HepG2 (cell line): ENCODE results near the gene ALDH3A1. TPM values are rescaled to one million over a fixed set of nuclear protein-coding genes. Genes with fewer than 3 reads are reported as not detected.
A peak's percentile ranks its signal among the peaks of the same experiment; 100 is the strongest.

Source experiments
- ATAC-seq: fragments of 200-7000 bp; cut with Tn5 transposase; 3 replicates; pipeline ENCODE4 v1.9.1; 2020; ENCODE audit warnings: mild to moderate bottlenecking, moderate library complexity
- BruUV-seq: library from RNA; stranded (reverse); fragments of 400-500 nt; replicated peaks from 2 replicates; lab custom pipeline; 2021; lab: Mats Ljungman, UMichigan
- CTCF ChIA-PET: fragments of 300-600 bp; formaldehyde crosslinking; extraction: SDS; loops from one replicate; lab custom pipeline; 2021; ENCODE audit warnings: low total read pairs, inconsistent platforms, low intra/inter-chr PET ratio; lab: Yijun Ruan, JAX
- POLR2A ChIA-PET: fragments of 350-600 bp; sonication (Branson Sonifier 250); formaldehyde crosslinking; loops from one replicate; lab custom pipeline; 2020; ENCODE audit warnings: antibody characterized with exemption, inconsistent platforms; lab: Yijun Ruan, JAX
- DNase-seq: peaks from one replicate; pipeline ENCODE4 v3.0.0-alpha.2; 2015; ENCODE audit warnings: low spot score
- FAIRE-seq: peaks from 3 replicates; lab custom pipeline; 2011; peaks lifted over from hg19 to GRCh38; lab: Jason Lieb, UNC
- H2AFZ ChIP-seq: one replicate; pipeline ENCODE4 v1.6.1; 2011; ENCODE audit warnings: low read length, inconsistent platforms
- H3K27ac ChIP-seq: fragments of 300-600 bp; 3 replicates; pipeline ENCODE4 v1.8.0; 2011; ENCODE audit warnings: mixed run types, mild to moderate bottlenecking, mixed read lengths, low read length, inconsistent platforms; ENCODE audit not compliant: insufficient read depth; ENCODE audit errors: extremely low read length
- H3K27me3 ChIP-seq, 2 experiments: fragments of 200-600 bp in 1 of 2; 2 replicates in 1 of 2; 3 replicates in 1 of 2; pipeline versions ENCODE4 v1.6.0 to v1.8.0; 2011; ENCODE audit warnings: low read length in 2 of 2, mild to moderate bottlenecking in 2 of 2, moderate library complexity in 2 of 2, inconsistent platforms in 1 of 2; ENCODE audit not compliant: insufficient read depth in 2 of 2, control insufficient read depth in 1 of 2
- H3K36me3 ChIP-seq, 2 experiments: fragments of 200-600 bp in 1 of 2; replicated peaks in 1 of 2; 2 replicates in 1 of 2; 3 replicates in 1 of 2; pipeline versions ENCODE4 v1.5.1 to v1.8.0; 2011; ENCODE audit warnings: low read length in 2 of 2, inconsistent platforms in 1 of 2; ENCODE audit not compliant: insufficient read depth in 2 of 2, control insufficient read depth in 1 of 2
- H3K4me1 ChIP-seq: 2 replicates; pipeline ENCODE4 v1.5.1; 2012; ENCODE audit warnings: low read length, inconsistent platforms; ENCODE audit not compliant: insufficient read depth
- H3K4me2 ChIP-seq: 2 replicates; pipeline ENCODE4 v1.6.0; 2011; ENCODE audit warnings: low read depth, low read length, inconsistent platforms
- H3K4me3 ChIP-seq, 3 experiments: fragments of 200-600 bp in 1 of 3; sonication (generic), shearing (Covaris generic) in 1 of 3; replicated peaks in 1 of 3; 2 replicates each; pipeline ENCODE4 v1.5.1; 2011 to 2016; ENCODE audit warnings: low read length in 3 of 3, inconsistent platforms in 2 of 3, low read depth in 2 of 3, mild to moderate bottlenecking in 2 of 3, control low read depth in 1 of 3, mixed read lengths in 1 of 3; ENCODE audit not compliant: insufficient read depth in 1 of 3
- H3K79me2 ChIP-seq: one replicate; pipeline ENCODE4 v1.6.1; 2011; ENCODE audit warnings: low read length, inconsistent platforms; ENCODE audit not compliant: insufficient read depth
- H3K9ac ChIP-seq: 2 replicates; pipeline ENCODE4 v1.6.0; 2011; ENCODE audit warnings: mild to moderate bottlenecking, low read depth, low read length, inconsistent platforms; ENCODE audit not compliant: insufficient read depth
- H3K9me3 ChIP-seq: 2 replicates; pipeline ENCODE4 v1.5.1; 2012; ENCODE audit warnings: mild to moderate bottlenecking, low read length
- H4K20me1 ChIP-seq: 2 replicates; pipeline ENCODE4 v1.6.0; 2011; ENCODE audit warnings: inconsistent platforms, mild to moderate bottlenecking, low read length, moderate library complexity; ENCODE audit not compliant: insufficient read depth
- ARNTL ChIP-seq: sonication (generic); formaldehyde crosslinking; IDR thresholded peaks from 2 replicates; pipeline ENCODE4 v1.4.0; 2020; ENCODE audit warnings: mild to moderate bottlenecking, missing genetic modification reagents
- CCDC6 ChIP-seq: sonication (generic); formaldehyde crosslinking; IDR thresholded peaks from 2 replicates; pipeline ENCODE4 v1.8.1; 2022; ENCODE audit warnings: mild to moderate bottlenecking, missing genetic modification reagents, moderate library complexity
- EEA1 ChIP-seq: sonication (generic); formaldehyde crosslinking; IDR thresholded peaks from 2 replicates; pipeline ENCODE4 v1.5.1; 2020; ENCODE audit warnings: mild to moderate bottlenecking, missing genetic modification reagents, borderline replicate concordance
- GFI1 ChIP-seq: sonication (generic); formaldehyde crosslinking; IDR thresholded peaks from 2 replicates; pipeline ENCODE4 v1.5.0; 2020; ENCODE audit warnings: missing genetic modification reagents, mild to moderate bottlenecking, borderline replicate concordance
- MED13 ChIP-seq: sonication (generic); formaldehyde crosslinking; IDR thresholded peaks from 2 replicates; pipeline ENCODE4 v1.5.0; 2020; ENCODE audit warnings: missing genetic modification reagents
- ZBTB8A ChIP-seq: sonication (generic); formaldehyde crosslinking; IDR thresholded peaks from 2 replicates; pipeline ENCODE4 v1.4.0; 2020; ENCODE audit warnings: mild to moderate bottlenecking, low read depth, missing genetic modification reagents, borderline replicate concordance
- ZFP41 ChIP-seq: sonication (generic); formaldehyde crosslinking; IDR thresholded peaks from 2 replicates; pipeline ENCODE4 v1.4.0; 2020; ENCODE audit warnings: mild to moderate bottlenecking, missing genetic modification reagents, borderline replicate concordance
- ZNF451 ChIP-seq: sonication (generic); formaldehyde crosslinking; IDR thresholded peaks from 2 replicates; pipeline ENCODE4 v1.5.0; 2020; ENCODE audit warnings: mild to moderate bottlenecking, missing genetic modification reagents
- WGBS: methylation state at CpG from one replicate; pipeline ENCODE4 v1.1.6; 2017; ENCODE audit warnings: low lambda C conversion rate; 5-methylcytosine and 5-hydroxymethylcytosine counted together
- in situ Hi-C: cut with HindIII; loops from 2 replicates; pipeline ENCODE4 v1.10.0; 2017; ENCODE audit warnings: low pct_unique_long_range_greater_than_20kb; ENCODE audit not compliant: extremely low pct_ligation_motif_present
- intact Hi-C: fragments of 100-400 bp; cut with micrococcal nuclease; formaldehyde crosslinking; loops from one replicate; pipeline ENCODE4 v1.10.0; 2022; ENCODE audit not compliant: unreplicated experiment
- polyA plus RNA-seq, 8 experiments: library from polyadenylated mRNA; depleted of rRNA in 3 of 8; stranded (reverse) in 7 of 8; unstranded in 1 of 8; fragments of >200 nt; fragmentation: Illumina TruSeq in 4 of 8; extraction: Trizol in 4 of 8; gene quantifications; 2 replicates each; pipeline versions ENCODE4 v1.2.1 to v1.2.3, GENCODE V29; 2011 to 2016; ENCODE audit warnings: low read depth in 4 of 8, missing spikeins in 1 of 8, mixed read lengths in 1 of 8; ENCODE audit not compliant: insufficient read depth in 1 of 8
- total RNA-seq, 5 experiments: library from RNA; depleted of rRNA; stranded (reverse); fragments of >200 nt; fragmentation: Illumina TruSeq; extraction: Trizol; gene quantifications; 2 replicates each; pipeline ENCODE4 v1.2.3, GENCODE V29; 2016; ENCODE audit warnings: low read depth in 1 of 5
- TF ChIP-seq, protein P1 (sequence below): sonication (generic); formaldehyde crosslinking; IDR thresholded peaks from 2 replicates; pipeline ENCODE4 v1.8.1; 2023; ENCODE audit warnings: mild to moderate bottlenecking, inconsistent platforms, moderate library complexity, missing genetic modification reagents, borderline replicate concordance
- TF ChIP-seq, protein P2 (sequence below): sonication (generic); formaldehyde crosslinking; IDR thresholded peaks from 2 replicates; pipeline ENCODE4 v1.4.0; 2020; ENCODE audit warnings: mild to moderate bottlenecking, missing genetic modification reagents, borderline replicate concordance
- TF ChIP-seq, protein P3 (sequence below): sonication (generic); formaldehyde crosslinking; IDR thresholded peaks from 2 replicates; pipeline ENCODE4 v1.4.0; 2020; ENCODE audit warnings: mild to moderate bottlenecking, missing genetic modification reagents

Gene ALDH3A1
- total and polyA plus RNA-seq, 2 of the 13 experiments (the other 11 are each of a cell fraction or from before 2014, with no cell fraction given): 0.07 to 0.62 TPM

DNA sequence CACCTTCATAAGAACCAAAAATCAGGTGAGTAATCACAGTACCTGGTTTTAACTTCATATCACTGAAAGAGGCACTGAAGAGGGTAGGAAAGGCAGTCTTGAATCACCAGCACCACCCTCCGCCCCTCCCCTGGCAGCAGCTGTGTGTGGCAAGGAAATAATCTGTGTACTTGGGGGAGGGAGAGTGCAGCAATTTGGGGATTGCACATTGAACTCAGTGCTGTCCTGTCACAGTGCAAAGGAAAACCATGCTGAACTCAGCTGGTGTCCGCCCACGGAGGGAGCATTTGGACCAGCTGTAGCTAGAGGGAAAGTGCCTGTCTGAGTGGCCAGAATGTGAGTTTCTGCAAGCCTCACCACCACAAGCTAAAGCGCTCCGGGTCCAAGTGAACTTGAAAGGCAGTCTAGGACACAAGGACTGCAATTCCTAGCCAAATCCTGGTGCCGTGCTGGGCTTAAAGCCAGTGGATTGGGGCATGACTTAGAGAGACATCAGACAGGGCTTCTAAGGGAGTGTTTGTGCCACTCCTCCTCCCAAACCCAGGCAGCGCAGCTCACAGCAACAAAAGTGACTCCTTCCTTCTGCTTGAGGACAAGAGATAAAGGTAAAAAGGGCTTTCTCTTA, 39.7 kb upstream of the ALDH3A1 start:
- no peaks in the 10 kb centered on the region for H4K20me1 ChIP-seq
- no peak overlapping the region for H3K9ac ChIP-seq
- no peak overlapping the region for H2AFZ ChIP-seq
- H3K27ac ChIP-seq: no peak overlapping the region
- intact Hi-C loops (no loop called here), in situ Hi-C loops (no loop called here)
- H3K36me3 ChIP-seq: no peaks in the 10 kb centered on the region
- no peaks in the 10 kb centered on the region for H3K27me3 ChIP-seq
- no peak for ATAC-seq
- no peak for DNase-seq
- CTCF ChIA-PET: no interaction called here
- no peaks in the 10 kb centered on the region for H3K79me2 ChIP-seq
- WGBS: 47% methylated on average over 6 of the region's 7 CpGs
- H3K4me2 ChIP-seq: no peak overlapping the region
- peak; percentile 8 for FAIRE-seq
- POLR2A ChIA-PET: no interaction called here
- no TSS peak for BruUV-seq
- H3K4me1 ChIP-seq: no peaks in the 10 kb centered on the region
- H3K4me3 ChIP-seq: no peak overlapping the region
- no peaks in the 10 kb centered on the region for H3K9me3 ChIP-seq
- TF ChIP-seq GFI1: no peak
- TF ChIP-seq CCDC6 (CRISPR knock-in tag): no peak
- TF ChIP-seq, protein P1, sequence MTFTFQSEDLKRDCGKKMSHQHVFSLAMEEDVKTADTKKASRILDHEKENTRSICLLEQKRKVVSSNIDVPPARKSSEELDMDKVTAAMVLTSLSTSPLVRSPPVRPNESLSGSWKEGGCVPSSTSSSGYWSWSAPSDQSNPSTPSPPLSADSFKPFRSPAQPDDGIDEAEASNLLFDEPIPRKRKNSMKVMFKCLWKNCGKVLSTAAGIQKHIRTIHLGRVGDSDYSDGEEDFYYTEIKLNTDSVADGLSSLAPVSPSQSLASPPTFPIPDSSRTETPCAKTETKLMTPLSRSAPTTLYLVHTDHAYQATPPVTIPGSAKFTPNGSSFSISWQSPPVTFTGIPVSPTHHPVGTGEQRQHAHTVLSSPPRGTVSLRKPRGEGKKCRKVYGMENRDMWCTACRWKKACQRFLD (CRISPR knock-in tag): no peak
- TF ChIP-seq ARNTL (CRISPR knock-in tag): no peak
- no peak for TF ChIP-seq ZNF451 (CRISPR knock-in tag)
- TF ChIP-seq ZBTB8A (CRISPR knock-in tag): no peak
- TF ChIP-seq, protein P2, sequence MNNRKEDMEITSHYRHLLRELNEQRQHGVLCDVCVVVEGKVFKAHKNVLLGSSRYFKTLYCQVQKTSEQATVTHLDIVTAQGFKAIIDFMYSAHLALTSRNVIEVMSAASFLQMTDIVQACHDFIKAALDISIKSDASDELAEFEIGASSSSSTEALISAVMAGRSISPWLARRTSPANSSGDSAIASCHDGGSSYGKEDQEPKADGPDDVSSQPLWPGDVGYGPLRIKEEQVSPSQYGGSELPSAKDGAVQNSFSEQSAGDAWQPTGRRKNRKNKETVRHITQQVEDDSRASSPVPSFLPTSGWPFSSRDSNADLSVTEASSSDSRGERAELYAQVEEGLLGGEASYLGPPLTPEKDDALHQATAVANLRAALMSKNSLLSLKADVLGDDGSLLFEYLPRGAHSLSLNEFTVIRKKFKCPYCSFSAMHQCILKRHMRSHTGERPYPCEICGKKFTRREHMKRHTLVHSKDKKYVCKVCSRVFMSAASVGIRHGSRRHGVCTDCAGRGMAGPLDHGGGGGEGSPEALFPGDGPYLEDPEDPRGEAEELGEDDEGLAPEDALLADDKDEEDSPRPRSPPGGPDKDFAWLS (CRISPR knock-in tag): no peak
- no peak for TF ChIP-seq ZFP41
- TF ChIP-seq, protein P3, sequence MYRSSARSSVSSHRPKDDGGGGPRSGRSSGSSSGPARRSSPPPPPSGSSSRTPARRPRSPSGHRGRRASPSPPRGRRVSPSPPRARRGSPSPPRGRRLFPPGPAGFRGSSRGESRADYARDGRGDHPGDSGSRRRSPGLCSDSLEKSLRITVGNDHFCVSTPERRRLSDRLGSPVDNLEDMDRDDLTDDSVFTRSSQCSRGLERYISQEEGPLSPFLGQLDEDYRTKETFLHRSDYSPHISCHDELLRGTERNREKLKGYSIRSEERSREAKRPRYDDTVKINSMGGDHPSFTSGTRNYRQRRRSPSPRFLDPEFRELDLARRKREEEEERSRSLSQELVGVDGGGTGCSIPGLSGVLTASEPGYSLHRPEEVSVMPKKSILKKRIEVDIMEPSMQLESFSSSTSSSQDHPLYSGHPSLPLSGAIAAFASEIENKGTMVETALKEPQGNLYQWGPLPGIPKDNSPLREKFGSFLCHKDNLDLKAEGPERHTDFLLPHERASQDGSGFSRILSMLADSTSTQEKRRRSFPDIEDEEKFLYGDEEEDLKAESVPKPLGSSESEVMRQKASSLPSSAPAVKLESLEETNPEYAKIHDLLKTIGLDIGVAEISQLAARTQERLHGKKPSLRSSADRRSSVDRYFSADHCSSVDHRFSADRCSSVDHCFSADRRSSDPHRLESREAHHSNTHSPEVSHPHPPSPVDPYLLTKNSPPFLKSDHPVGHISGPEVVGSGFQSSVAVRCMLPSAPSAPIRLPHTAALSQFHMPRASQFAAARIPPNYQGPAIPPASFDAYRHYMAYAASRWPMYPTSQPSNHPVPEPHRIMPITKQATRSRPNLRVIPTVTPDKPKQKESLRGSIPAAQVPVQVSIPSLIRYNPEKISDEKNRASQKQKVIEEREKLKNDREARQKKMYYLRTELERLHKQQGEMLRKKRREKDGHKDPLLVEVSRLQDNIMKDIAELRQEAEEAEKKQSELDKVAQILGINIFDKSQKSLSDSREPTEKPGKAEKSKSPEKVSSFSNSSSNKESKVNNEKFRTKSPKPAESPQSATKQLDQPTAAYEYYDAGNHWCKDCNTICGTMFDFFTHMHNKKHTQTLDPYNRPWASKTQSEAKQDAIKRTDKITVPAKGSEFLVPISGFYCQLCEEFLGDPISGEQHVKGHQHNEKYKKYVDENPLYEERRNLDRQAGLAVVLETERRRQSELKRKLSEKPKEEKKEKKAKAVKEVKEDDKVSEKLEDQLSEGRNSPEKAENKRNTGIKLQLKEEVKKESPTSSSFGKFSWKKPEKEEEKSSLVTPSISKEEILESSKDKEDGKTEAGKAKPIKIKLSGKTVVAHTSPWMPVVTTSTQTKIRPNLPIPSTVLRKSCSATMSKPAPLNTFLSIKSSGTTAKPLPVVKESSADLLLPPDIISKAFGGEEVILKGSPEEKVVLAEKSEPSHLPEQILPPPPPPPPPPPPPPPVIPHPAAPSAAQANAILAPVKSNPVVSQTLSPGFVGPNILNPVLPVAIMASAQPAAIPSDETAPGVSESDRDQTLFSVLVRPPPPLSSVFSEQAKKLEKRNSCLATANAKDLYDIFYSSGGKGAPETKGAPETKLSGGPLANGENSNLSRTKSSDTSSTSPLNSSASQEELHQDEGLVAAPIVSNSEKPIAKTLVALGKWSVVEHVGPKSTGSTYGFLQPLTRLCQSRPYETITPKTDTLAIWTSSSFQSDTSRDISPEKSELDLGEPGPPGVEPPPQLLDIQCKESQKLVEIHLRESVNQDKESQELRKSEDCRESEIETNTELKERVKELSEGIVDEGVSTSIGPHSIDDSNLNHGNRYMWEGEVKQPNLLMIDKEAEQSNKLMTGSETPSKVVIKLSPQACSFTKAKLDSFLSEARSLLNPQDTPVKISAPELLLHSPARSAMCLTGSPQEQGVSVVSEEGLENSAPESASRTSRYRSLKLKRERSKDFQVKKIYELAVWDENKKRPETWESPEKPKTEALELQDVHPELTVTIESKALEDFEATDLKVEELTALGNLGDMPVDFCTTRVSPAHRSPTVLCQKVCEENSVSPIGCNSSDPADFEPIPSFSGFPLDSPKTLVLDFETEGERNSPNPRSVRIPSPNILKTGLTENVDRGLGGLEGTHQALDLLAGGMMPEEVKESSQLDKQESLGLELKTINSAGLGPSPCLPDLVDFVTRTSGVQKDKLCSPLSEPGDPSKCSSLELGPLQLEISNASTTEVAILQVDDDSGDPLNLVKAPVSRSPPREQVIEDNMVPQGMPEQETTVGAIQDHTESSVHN: no peak
- no peak for TF ChIP-seq EEA1 (CRISPR knock-in tag)
- TF ChIP-seq MED13 (CRISPR knock-in tag): no peak
